GM18951 (cell line): ENCODE results near the gene GPATCH2L.

Experiments
- POLR2A ChIP-seq: IDR thresholded peaks from 4 replicates; pipeline ENCODE4 v1.6.1; 2011; ENCODE audit warnings: mild to moderate bottlenecking; ENCODE audit not compliant: insufficient read length, insufficient read depth; ENCODE audit errors: extremely low read depth
- in situ Hi-C: fragments of 300-500 bp; cut with MboI; formaldehyde crosslinking; loops from one replicate; pipeline ENCODE4 v1.12.0; 2022; ENCODE audit warnings: low sequenced_read_pairs, mixed read lengths, inconsistent platforms; ENCODE audit not compliant: unreplicated experiment

Gene GPATCH2L

DNA sequence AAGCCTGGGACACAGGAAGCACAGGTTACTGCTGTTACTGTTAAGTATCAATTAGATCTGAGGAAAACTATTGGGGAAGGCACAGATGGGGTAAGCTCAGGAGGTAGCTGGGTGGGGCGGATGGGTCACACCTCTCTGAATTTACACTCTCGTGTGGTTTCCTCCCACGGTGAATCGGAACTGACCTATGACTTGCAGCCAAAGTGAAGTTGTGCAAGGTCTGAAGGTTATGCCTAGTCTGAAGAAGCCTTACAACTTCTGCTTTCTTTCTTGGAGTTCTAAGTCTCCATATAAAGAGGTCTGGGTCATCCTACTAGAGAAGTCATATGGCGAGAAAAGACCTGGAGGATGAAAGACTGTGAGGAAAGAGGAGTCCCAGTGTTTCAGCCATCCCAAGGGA lies 25.6 kb upstream of the GPATCH2L start:
- in situ Hi-C loops = no loop called here
- TF ChIP-seq POLR2A = no peak

DNA sequence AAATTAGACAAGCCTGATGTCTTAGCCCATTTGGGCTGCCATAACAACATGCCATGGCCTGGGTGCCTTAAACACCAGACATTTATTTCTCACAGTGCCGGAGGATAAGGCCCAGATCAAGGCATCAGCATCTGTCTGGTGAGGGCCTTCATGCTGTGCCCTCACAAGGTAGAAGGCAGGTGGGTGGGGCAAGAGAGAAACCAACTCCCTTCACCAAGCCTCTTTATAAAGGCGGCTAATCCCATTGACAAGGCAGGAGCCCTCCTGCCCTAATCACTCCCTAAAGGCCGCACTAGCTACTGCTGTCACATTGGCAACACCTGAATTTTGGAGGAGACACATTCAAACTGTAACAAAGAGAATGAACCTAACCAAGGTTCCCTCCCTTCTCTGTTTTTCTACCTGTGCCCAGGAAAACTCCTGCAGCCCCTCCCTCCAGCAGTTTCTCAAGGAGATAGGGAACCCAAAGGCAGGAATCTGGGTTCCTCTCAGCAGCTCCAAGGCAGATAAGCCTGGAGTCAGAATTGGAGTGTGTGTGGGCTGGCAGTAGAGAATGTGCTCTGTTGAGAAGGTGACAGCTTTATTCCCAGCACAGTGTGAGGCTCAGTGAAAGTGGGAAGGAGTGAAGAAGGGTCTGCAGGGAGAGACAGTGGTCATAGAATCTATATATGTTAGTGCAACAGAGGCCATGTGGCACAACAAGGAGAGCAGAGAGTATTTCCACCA lies 21.7 kb upstream of the GPATCH2L start:
- TF ChIP-seq POLR2A = no peak
- in situ Hi-C loops = no loop called here

DNA sequence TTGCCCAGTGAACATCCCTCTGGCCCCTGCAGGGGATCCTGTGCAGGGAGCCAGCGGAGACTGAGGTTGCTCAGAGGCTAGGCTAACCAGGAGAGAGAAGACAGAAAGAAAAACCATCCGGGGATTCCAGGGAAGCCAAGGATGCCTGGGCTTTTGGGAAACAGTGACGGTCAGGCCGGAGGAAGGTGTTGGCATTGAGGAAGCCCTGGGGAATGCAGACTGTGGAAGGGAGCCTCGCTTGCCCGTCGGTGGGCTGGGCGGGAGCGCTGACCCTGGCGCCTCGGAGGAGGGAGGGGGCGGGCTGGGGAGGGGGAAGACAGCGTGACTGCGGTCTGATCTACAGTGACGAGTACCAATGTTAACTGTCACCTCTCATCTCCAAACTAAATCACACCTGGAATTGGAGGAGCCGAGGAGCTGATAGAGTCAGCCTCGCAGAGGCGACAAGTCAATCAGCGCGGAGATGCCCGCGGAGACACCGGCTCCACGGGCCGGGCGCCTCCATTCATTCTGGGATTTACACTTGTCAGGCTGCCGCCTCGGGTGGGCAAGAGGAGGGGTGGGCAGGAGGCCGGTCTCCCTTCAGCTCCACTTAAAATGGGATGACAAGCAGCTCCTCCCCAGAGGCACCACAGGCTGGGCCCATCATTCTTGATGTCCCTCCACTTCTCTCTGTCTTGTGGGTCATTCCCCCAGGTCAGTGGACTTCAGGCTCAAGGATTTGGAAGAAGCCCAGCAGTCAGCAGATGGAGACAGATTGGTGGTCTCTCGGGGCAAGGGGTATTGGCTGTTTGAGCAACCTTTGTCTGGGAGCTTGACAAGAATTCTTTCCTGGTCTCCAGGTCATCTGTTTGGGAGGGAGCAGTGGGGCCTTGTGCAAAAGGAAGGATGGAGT lies 20.4 kb upstream of the GPATCH2L start:
- no peak for TF ChIP-seq POLR2A
- in situ Hi-C loops = no loop called here

DNA sequence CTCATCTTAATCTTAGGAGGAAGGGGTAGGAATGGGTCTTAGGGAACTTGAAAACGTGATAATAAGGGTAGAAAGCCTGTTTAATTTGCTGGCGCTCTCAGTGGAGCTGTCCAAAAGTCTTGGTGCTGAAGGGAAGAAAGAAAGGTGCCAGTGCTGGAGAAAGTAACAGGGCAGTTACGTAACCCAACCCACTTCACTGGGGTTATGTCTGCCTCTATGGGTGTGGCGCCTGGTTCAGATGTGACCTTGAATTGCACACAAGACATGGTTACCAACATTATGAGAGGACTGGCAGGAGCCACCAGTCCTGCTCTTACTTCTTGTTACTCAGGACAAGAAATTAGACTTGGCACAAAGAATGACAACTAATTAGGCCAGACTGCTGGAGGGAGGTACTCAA lies 18.6 kb upstream of the GPATCH2L start:
- in situ Hi-C loops = no loop called here
- no peak for TF ChIP-seq POLR2A

DNA sequence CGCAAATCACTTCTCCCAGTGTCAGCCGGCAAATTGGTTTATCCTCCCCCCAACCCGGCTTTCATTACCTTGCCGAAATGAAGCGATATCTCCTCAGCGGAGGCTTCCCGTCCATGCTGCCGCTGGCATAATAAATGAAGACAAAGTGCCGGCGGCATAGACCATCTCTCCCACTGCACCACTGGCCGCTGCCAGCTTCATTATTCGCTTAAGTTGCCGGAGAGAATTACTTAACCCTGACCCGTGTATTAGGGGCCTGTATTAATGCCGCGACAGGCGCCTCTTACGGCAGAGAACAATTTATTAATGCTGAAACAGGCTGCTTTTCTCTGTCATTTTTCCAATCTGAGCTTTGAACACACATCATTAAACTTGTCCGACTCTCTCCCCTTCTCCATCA lies 17.5 kb upstream of the GPATCH2L start:
- no peak for TF ChIP-seq POLR2A
- in situ Hi-C loops = no loop called here

DNA sequence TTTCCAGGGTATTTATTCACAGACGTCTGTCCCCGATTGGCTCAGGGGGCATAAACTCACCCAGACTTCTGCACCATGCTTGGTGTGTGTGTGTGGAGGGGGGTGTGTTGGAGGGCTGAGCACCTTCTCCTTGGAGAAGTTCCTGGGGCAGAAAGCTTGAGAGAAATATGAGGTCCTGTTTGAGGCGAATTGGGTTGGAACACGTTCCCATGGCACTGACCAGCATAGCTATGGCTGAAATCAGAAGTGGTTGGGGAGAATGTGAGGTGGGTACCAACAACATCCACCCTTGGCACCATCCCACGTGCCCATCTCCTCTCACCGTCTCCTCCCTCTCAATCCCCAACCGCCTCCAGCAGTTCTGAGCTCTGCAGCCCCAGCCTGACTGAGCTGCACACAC lies 16.0 kb upstream of the GPATCH2L start:
- no peak for TF ChIP-seq POLR2A
- in situ Hi-C loops = no loop called here

DNA sequence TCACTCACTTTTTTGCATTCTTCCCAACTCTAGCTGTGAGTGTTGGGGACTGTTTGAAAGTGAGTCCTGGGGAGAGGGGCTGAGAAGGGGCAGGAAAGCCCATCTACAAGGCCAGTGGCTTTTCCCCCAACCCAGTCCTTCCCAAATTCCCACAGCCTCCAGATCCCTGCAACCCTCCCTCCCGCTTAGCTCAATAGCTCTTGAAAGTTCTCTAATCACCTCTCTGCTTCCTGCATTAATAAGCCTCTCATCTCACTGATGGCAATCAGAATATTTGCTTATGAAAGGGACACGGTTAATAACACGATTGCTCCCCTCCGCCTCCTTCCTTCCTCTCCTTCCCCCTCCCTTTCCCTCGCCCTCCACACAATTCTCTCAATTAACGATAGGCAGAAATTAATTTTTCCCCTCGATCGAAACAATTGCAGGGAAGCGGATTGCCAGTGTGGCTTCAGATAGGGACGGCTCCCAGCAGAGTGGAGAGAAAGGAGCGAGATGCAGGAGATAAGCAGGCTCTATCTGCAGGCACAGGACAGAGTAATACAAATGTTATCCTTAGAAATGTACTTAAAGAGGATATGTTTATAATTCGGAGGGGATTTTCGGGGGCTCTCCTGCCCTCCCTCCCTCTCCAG lies 15.1 kb upstream of the GPATCH2L start:
- no peak for TF ChIP-seq POLR2A
- in situ Hi-C loops = no loop called here

DNA sequence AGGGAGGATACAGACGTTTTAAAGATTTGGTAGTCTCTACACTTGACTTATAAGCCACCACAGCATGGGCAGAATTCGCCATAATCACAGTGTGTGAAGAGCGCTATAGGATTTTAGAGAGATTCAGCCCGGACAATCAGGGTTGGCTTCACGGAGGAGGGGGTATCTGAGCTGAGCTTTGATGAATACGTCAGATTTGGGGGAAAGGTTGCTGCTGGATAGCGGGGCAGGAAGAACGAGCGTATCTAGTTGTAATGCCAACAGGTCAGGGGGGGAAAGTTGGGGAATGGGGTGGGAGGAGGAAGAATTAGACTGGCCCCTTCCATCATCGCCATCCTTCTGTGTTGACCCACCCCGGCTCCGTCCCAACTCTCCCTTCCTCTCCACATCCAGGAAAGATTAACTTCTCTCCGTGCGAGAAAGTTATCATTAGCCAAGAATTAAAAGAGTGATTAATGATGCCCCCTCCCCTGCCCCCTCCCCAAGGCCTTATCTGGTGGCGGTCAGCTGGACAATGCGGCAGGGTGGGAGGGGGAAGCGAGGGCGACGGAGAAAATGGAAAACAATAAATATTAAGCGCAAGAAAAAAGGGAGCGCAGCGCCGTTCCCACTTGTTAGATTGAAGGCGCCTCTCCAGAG lies 13.5 kb upstream of the GPATCH2L start:
- in situ Hi-C loops = no loop called here
- TF ChIP-seq POLR2A = no peak

DNA sequence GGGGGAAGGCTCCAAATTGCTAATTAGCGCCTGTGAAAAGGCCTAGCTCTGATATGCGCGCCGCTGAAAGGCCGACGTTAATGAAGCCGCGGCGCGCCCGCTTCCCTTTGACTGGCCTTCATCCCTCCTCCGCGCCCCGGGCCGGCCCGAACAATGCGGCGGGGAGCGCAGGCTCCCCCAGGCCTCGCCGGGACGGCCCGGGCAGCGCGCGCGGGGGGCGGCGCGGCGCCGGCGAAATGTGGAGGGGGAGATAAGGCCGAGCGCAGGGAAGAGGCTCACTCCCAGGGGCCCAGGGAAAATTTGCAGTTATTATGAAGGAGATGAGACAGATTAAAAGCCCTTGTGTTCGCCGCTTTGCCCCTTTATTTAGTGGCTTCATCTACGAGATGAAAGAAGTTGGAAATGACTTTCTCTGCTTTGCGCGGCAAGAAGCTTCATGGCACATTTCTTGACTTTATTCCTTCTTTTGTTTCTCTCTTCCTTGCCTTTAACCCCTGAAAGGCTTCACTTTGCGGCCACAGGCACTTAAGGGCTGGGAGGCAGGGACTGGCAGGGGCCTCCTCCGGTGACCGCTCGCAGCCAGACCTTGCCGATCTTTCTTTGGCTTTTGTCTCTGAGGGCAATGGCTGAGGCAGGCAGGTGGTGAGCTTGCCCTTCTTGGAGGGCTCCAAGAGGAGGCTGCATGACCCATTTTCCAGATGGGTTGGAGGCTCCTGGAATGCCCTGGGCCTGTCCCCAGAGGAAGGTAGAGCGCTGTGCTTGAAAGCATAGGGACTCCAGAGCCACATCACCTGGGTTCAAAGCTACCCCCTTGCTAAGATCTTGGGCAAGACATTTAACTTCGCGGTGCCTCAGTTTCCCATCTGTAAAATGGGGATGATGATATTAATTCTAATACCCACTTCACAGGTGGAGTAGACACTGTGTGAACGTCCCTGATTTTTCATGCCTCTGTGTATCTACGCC lies 12.7 kb upstream of the GPATCH2L start:
- in situ Hi-C loops = no loop called here
- TF ChIP-seq POLR2A = no peak

DNA sequence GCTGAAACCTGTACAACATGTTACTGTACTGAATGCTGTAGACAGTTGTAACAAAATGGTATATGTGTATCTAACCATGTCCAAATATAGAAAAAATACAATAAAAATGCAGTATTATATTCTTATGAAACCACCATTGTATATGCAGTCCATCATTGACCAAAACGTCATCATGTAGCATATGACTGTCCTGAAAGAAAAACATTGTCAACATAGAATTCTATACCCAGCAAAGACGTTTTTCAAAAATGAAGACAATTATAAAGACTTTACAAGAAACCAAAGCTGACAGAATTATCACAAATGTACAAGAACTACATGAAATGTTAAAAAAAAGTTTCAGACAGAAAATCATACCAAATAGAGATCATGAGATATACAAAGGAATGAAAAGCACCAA lies 8.1 kb upstream of the GPATCH2L start:
- in situ Hi-C loops = no loop called here
- no peak for TF ChIP-seq POLR2A

DNA sequence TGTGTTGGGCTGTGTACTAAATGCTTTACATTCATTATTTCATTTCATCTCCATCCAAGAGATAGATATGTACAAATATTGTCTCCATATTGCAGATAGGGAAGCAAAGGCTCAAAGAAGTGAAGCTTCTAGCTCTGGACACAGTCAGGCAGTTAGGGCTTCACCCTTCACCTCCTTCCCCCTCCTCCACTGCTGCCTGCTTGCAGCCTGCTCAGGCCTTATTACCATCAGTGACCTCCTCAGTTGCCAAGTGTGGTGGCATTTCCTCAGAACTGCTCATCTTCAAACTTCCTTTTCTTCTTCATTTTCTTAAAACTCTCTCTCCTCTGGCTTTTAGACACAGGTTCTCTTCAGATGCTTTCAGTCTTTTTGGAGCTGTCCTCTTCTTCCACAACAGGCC lies 4.7 kb upstream of the GPATCH2L start:
- TF ChIP-seq POLR2A = no peak
- in situ Hi-C loops = no loop called here

DNA sequence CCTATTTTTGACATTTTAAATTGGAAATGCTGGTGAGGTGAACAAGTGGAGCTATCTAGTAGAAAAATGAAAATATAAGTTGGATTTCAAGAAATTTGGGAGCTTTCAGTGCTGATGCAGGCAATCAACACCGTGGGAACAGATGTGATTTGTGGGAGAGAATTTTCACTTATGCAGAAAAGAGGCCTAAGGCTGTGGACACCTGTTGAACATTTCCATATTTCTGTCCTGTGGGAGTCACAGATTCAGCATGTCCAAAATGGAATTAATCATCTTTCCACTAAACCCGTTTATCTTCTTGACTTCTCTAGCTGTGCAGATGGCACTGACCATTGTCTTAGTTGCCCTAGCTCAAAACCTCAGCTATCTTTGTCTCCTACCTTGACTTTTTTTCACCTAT lies 2.5 kb upstream of the GPATCH2L start:
- no peak for TF ChIP-seq POLR2A
- in situ Hi-C loops = no loop called here
